Activated naive CD8-positive, alpha-beta T cell (primary cell): ENCODE results near the gene ACTA1.
"Not testable (repeated sequence)": the region's sequence is repeated elsewhere in the genome, so short reads cannot be mapped to it uniquely, and the experiment has no call there.

Experiments
- H3K27ac Mint-ChIP-seq: one replicate; pipeline ENCODE4 v1.8.0; 2021; ENCODE audit warnings: mixed read lengths
- H3K27me3 Mint-ChIP-seq: one replicate; pipeline ENCODE4 v1.8.0; 2021; ENCODE audit warnings: mixed read lengths
- H3K36me3 Mint-ChIP-seq: one replicate; pipeline ENCODE4 v1.8.0; 2021; ENCODE audit warnings: mixed read lengths
- H3K4me1 Mint-ChIP-seq: one replicate; pipeline ENCODE4 v1.8.0; 2021; ENCODE audit warnings: low read depth, mixed read lengths
- H3K4me3 Mint-ChIP-seq: one replicate; pipeline ENCODE4 v1.8.0; 2021; ENCODE audit warnings: mild to moderate bottlenecking, mixed read lengths
- H3K9me3 Mint-ChIP-seq: one replicate; pipeline ENCODE4 v1.8.0; 2021; ENCODE audit warnings: low read depth, mixed read lengths

ACTA1 gene

GRCh38 chr1:229408458-229409037 lies 25.3 kb downstream of the ACTA1 start:
- H3K4me1 Mint-ChIP-seq: peaks cover 20% of the 10 kb centered on the region
- peaks cover 3% of the 10 kb centered on the region for H3K36me3 Mint-ChIP-seq
- H3K27me3 Mint-ChIP-seq: peaks cover 40% of the 10 kb centered on the region
- H3K9me3 Mint-ChIP-seq: no peaks in the 10 kb centered on the region
- H3K27ac Mint-ChIP-seq: no peak overlapping the region
- peak overlapping the region; percentile 81 for H3K4me3 Mint-ChIP-seq

- Mint-ChIP-seq H3K4me1 (peaks cover 20% of the 10 kb centered on the region), H3K27me3 (peaks cover 34% of the 10 kb centered on the region), H3K9me3 (no peaks in the 10 kb centered on the region), H3K27ac (no peak overlapping the region), H3K4me3 (peak overlapping the region; percentile 81), H3K36me3 (peaks cover 3% of the 10 kb centered on the region)
Observed at GRCh38 chr1:229407206-229408026, 26.5 kb downstream of the ACTA1 start.

GRCh38 chr1:229406798-229407197 lies 27.1 kb downstream of the ACTA1 start:
- H3K36me3 Mint-ChIP-seq: peaks cover 3% of the 10 kb centered on the region

GRCh38 chr1:229403573-229403972 lies 30.3 kb downstream of the ACTA1 start:
- Mint-ChIP-seq H3K4me1 (peaks cover 8% of the 10 kb centered on the region), H3K27ac (no peak overlapping the region), H3K4me3 (no peak overlapping the region), H3K9me3 (no peaks in the 10 kb centered on the region), H3K27me3 (peaks cover 30% of the 10 kb centered on the region), H3K36me3 (peaks cover 3% of the 10 kb centered on the region)

More at GRCh38 chr1:229406798-229407197, 27.1 kb downstream of the ACTA1 start:
- peaks cover 20% of the 10 kb centered on the region for H3K4me1 Mint-ChIP-seq
- no peaks in the 10 kb centered on the region for H3K9me3 Mint-ChIP-seq
- peaks cover 35% of the 10 kb centered on the region for H3K27me3 Mint-ChIP-seq
- peak overlapping the region; percentile 81 for H3K4me3 Mint-ChIP-seq
- no peak overlapping the region for H3K27ac Mint-ChIP-seq

GRCh38 chr1:229402993-229403392 lies 30.9 kb downstream of the ACTA1 start:
- Mint-ChIP-seq H3K27ac (no peak overlapping the region), H3K27me3 (peaks cover 24% of the 10 kb centered on the region), H3K9me3 (no peaks in the 10 kb centered on the region), H3K36me3 (peaks cover 3% of the 10 kb centered on the region), H3K4me3 (no peak overlapping the region), H3K4me1 (peaks cover 8% of the 10 kb centered on the region)

GRCh38 chr1:229402329-229402728 lies 31.6 kb downstream of the ACTA1 start:
- H3K4me1 Mint-ChIP-seq, H3K9me3 Mint-ChIP-seq, H3K36me3 Mint-ChIP-seq, H3K27ac Mint-ChIP-seq, H3K4me3 Mint-ChIP-seq: not testable (repeated sequence)
- H3K27me3 Mint-ChIP-seq: peaks cover 24% of the 10 kb centered on the region

GRCh38 chr1:229397762-229398161 lies 36.1 kb downstream of the ACTA1 start:
- no peaks in the 10 kb centered on the region for H3K4me1 Mint-ChIP-seq
- no peaks in the 10 kb centered on the region for H3K9me3 Mint-ChIP-seq
- H3K27ac Mint-ChIP-seq: no peak overlapping the region
- H3K27me3 Mint-ChIP-seq: peaks cover 22% of the 10 kb centered on the region
- H3K36me3 Mint-ChIP-seq: no peaks in the 10 kb centered on the region
- no peak overlapping the region for H3K4me3 Mint-ChIP-seq

GRCh38 chr1:229396585-229397206 lies 37.2 kb downstream of the ACTA1 start:
- Mint-ChIP-seq H3K36me3 (no peaks in the 10 kb centered on the region), H3K9me3 (no peaks in the 10 kb centered on the region), H3K4me1 (no peaks in the 10 kb centered on the region), H3K4me3 (no peak overlapping the region), H3K27ac (no peak overlapping the region), H3K27me3 (peaks cover 20% of the 10 kb centered on the region)

- not testable (repeated sequence) for H3K9me3 Mint-ChIP-seq, H3K27ac Mint-ChIP-seq, H3K36me3 Mint-ChIP-seq, H3K4me1 Mint-ChIP-seq, H3K4me3 Mint-ChIP-seq
- peaks cover 18% of the 10 kb centered on the region for H3K27me3 Mint-ChIP-seq
Observed at GRCh38 chr1:229394517-229394916, 39.4 kb downstream of the ACTA1 start.

GRCh38 chr1:229392936-229393335 lies 41.0 kb downstream of the ACTA1 start:
- peaks cover 18% of the 10 kb centered on the region for H3K27me3 Mint-ChIP-seq
- no peak overlapping the region for H3K4me3 Mint-ChIP-seq
- no peak overlapping the region for H3K27ac Mint-ChIP-seq
- no peaks in the 10 kb centered on the region for H3K4me1 Mint-ChIP-seq
- no peaks in the 10 kb centered on the region for H3K36me3 Mint-ChIP-seq
- H3K9me3 Mint-ChIP-seq: no peaks in the 10 kb centered on the region

- Mint-ChIP-seq H3K36me3 (no peaks in the 10 kb centered on the region), H3K4me3 (no peak overlapping the region), H3K27ac (no peak overlapping the region), H3K4me1 (no peaks in the 10 kb centered on the region), H3K27me3 (peaks cover 20% of the 10 kb centered on the region), H3K9me3 (no peaks in the 10 kb centered on the region)
Observed at GRCh38 chr1:229390130-229390529, 43.8 kb downstream of the ACTA1 start.

- no peak overlapping the region for H3K4me3 Mint-ChIP-seq
- no peaks in the 10 kb centered on the region for H3K4me1 Mint-ChIP-seq
- H3K27me3 Mint-ChIP-seq: peaks cover 13% of the 10 kb centered on the region
- no peak overlapping the region for H3K27ac Mint-ChIP-seq
- no peaks in the 10 kb centered on the region for H3K9me3 Mint-ChIP-seq
- H3K36me3 Mint-ChIP-seq: no peaks in the 10 kb centered on the region
Observed at GRCh38 chr1:229388897-229389580, 44.9 kb downstream of the ACTA1 start.

- Mint-ChIP-seq H3K4me3 (no peak overlapping the region), H3K27me3 (peaks cover 7% of the 10 kb centered on the region), H3K27ac (no peak overlapping the region), H3K36me3 (no peaks in the 10 kb centered on the region), H3K4me1 (no peaks in the 10 kb centered on the region), H3K9me3 (no peaks in the 10 kb centered on the region)
Observed at GRCh38 chr1:229385853-229386456, 47.9 kb downstream of the ACTA1 start.

GRCh38 chr1:229384822-229385221 lies 49.1 kb downstream of the ACTA1 start:
- Mint-ChIP-seq H3K9me3 (no peaks in the 10 kb centered on the region), H3K27me3 (peaks cover 4% of the 10 kb centered on the region), H3K4me1 (no peaks in the 10 kb centered on the region), H3K4me3 (no peak overlapping the region), H3K27ac (no peak overlapping the region), H3K36me3 (no peaks in the 10 kb centered on the region)

- H3K36me3 Mint-ChIP-seq: no peaks in the 10 kb centered on the region
- H3K4me3 Mint-ChIP-seq: no peak overlapping the region
- H3K9me3 Mint-ChIP-seq: no peaks in the 10 kb centered on the region
- no peak overlapping the region for H3K27ac Mint-ChIP-seq
- H3K4me1 Mint-ChIP-seq: no peaks in the 10 kb centered on the region
- peaks cover 4% of the 10 kb centered on the region for H3K27me3 Mint-ChIP-seq
Observed at GRCh38 chr1:229383961-229384360, 49.9 kb downstream of the ACTA1 start.
